NCI-H2029 treated with DMSO at 0.1 percent for 48 hours (cell line): Measurements from ENCODE around the gene PRKAG2.

Experiments used
- DNase-seq: peaks from one replicate; lab custom pipeline; 2025; lab: John Stamatoyannopoulos, UW

Gene PRKAG2

DNA sequence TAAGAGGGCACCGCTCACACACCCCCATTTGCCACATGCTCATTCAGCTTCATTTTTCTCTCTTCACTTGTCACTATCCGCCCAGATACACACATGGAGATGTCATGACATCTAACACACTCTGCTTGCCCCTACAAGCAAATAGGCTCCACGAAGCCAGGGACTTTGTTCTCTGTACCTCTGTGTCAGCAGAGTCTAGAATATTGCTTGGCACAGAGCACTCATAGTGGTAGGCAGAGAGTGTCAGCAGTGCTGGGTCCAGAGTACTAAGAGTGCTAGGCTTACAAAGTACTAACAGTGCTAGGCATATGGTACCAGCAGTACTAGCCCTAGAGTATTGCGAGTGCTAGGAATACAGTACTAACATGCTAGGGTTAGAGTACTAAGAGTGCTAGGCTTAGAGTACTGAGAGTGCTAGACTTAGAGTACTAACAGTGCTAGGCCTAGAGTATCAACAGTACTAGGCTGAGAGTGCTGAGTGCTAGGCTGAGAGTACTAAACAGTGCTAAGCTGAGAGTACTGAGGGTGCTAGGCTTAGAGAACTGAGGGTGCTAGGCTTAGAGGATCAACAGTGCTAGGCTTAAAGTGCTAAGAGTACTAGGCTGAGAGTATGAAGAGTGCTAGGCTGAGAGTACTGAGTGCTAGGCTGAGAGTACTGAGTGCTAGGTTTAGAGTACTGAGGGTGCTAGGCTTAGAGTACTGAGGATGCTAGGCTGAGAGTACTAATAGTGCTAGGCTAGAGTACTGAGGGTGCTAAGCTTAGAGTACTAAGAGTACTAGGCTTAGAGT is 166.1 kb downstream of the PRKAG2 start:
- no peak for DNase-seq

DNA sequence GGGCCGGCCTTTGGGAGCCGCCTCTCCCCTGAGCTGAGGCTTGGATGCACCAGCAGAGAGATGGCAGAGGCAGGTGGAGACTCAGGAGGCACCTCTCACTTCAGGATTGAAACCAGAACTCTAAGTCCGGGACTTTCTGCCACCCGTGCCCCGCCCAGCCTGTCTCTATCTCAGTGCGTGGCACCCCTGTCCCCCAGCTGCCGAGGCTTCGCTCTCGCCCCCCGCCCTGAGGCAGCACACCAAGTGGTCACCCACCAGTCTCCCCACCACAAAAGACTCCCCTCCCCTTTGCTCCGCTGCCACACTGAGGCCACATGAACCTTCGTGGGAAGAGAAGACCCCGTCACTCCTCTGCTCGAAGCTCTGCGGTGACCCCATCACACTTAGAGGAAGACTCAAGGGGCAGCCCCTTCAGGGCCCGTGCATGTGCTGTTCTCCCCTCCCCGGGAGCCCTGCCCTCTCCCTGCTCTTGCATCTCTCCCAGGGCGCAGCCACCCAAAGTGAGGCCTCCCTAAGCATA is 166.7 kb downstream of the PRKAG2 start:
- DNase-seq = no peak

DNA sequence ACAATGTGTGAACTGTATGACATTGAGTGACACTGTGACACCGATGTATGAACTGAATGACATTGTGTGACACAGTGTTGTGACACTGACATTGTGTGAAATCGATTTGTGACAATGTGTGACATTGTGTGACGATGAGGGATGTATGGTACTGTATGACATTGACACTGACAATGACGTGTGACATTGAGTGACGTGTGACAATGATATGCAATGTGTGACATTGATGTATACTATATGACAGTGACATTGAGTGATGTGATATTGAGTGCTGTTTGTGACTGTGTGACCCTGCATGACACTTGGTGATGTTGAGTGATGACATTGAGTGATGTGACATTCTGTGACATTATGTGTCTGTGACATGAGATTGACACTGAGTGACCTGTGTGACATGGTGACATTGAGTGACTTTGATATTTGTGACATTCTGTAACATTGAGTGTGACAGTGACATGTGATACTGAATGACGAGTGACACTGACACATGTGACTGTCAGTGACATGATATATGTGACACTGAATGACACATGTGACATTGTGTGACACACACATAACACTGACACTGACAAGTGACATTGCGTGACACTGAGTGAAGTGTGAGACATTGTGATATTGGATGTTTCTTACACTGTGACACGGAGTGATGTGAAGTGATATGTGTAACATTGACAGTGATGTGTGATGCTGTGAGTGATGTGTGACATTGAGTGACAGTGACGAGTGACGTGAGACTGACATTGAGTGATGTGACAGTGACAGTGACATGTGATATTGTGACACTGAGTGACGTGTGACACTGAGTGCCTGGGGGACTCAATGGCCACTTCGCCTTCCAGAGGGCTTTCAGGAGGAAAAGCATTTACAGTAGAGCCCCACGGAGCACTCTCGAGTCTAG is 167.5 kb downstream of the PRKAG2 start:
- no peak for DNase-seq

DNA sequence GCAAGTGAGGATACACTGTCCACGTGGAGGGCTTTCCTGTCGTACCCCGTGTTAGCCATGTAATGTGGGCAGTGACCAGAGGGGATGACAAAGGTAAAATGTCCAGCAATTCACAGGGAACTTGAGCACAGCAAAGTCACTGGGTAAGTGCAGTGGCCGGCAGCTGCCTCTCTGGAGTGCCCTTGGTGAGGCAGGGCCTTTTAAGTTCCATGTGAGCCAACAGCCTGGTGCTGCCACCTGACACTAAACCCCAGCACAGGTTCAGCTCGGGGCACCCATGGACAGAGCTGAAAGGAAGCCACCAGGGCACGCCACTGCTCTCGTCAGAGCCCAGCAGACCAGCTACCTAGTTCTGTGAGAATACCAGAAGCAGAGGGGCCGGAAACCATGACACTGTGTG is 168.3 kb downstream of the PRKAG2 start:
- no peak for DNase-seq

DNA sequence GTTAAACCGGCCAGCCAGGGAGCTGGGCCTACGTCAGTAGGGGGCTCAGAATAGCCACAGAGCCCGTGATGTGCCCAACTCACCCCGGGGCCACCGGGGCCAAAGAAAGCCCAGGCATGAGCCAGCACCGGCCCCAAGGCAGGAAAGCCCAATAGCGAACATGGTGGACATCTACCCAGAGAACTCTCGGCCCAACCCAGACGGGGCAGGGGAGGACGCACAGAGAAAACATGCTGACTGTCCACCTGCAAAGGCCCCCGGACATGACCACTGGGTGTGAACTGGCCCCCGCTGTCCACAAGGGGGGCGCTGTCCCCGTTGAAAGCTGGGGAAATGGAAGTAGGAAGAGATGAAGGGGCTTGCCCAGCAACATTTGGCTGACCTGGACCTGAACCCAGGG is 169.2 kb downstream of the PRKAG2 start:
- DNase-seq = no peak

DNA sequence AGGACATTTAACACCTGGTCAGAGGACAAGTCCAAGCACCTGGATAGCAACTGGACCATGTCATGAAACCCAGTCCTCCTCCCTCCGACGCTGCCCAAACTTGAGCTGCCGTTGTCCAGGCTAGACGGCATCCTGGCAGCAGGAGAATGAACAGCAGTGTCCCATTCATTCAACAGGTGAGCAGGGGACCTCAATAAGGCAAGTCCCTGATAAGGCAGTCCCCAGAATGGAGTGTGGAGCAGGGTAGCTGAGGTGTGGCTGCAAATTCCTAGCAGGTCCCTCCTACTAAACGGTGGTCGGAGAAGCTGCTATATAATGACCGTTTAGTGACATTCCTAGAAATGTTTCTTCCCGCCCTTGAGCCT is 169.8 kb downstream of the PRKAG2 start:
- DNase-seq = no peak

DNA sequence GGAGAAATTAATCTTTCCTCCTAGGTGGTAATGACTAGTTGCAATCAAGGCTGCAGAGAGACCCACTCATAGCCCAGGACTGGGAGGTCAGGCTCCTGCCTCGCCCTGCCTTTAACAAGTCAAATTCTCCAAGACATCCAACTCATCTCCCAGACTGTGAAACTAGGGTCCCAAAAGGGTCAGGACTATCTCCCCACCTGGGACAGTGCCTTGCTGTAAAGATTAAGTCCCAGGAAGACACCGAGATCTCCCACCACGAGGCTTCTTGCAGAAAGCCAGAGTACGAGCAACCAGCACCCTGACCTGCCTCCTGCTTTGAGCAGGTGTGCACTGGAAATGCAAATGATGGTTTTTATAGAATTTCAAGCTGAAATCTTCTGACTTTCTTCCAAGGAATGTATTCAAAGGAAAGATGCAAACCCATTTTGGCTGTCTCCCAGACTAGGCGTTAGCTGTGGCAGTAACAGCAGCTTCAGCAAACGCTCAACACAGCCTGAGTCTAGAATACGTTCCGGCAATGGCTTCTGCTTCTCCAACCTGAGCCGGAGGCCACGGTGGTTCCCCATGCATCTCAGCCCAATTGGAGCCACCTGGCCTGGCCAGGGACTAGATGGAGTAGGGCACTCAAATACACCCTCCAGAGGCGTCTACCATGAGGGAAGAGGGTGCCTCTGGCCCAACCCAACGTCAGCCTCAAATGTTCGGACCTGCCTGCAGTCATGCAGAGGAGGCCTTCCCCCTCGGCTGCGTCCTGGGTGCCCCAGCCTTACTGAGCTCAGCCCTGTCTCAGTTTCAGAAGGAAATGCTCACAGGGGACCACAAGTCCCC is 170.4 kb downstream of the PRKAG2 start:
- no peak for DNase-seq

DNA sequence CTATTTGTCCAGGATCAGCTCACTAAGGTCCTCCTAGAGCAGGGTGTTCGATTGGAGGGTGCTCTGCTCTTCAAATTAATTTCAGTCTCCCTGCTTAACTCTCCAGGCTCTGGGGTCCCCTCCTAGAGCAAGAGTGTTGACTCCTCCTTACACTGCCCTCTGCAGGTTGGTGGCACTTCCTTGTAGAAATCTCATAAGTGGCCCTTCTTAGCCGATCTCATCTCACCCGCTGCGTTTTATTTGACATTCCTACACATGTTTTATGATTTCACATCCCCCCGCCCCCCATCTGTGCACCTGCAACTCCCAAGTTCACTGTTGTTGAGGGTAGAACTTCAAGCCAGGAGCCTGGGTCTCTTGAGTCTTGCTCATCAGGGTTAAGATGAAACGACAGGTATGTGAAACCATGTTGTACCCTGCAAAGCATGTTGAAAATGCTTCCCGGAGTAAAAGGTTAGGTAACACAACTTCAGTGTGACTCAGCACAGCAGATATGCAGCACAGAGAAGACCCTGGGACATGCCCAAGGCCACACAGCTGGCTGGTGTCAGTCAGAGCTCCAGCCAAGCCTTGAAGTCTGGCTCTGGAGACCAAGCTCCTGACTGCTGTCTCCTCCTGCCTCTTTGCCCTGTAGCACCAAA is 171.2 kb downstream of the PRKAG2 start:
- no peak for DNase-seq

DNA sequence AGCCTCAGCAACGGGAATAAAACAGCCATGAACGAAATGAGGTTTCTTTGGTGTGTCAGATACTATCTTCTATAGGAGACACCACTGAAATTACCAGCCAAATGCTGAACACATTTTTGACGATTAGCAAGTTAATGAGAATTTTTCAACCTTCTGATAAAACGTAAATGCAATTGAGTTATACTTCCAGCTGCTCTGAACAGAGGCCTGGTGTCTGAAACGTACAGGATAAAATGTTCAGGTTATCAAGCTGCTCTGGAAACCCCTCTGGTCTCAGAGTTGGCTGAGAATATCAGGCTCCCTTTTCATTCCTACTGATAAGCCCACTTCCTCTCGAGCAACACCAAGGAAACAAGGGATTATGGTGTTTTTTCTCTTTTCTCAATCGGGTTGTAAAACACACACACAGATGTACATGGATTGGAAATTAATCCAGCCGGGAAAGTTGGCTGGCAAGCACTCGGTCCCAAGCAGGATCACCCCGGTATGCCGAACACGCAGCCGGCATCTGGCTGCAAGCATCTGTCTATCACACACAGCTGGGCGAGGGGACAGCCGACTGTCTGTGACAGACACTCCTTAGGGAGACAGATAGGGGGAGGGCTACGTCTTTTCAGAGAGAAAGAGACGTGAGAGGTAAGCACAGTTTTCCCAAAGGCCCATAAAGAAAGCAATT is 171.8 kb downstream of the PRKAG2 start:
- DNase-seq = no peak

DNA sequence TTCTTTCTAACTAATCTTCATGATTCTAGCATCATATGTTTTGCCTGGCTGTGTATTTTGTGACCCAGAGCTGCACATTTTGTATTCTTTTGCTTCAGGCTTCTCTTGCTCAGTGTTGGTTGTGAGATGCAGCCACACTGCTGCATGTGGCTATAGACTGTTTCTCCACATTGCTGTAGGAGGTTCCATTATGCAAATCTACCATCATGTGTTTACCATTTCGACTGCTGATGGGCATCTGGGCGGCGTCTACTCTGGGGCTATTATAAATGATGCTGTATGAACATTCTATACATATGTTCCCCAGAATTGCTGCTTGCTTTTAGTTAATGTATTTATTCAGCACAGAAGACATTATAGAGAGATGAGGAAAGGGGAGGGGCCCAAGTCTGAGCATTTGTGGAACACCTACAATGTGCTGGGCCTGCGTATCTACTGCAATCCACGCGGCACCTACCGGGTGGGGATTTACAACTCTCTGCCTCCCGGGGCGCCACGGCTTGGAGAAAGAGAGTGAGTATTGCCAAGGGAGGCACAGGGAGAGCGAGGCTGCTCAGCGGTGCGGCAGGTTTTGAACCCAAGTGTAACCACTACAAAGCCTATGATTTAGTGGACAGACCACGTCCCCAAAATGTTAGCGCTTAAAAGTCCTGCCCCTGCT is 172.5 kb downstream of the PRKAG2 start:
- no peak for DNase-seq

DNA sequence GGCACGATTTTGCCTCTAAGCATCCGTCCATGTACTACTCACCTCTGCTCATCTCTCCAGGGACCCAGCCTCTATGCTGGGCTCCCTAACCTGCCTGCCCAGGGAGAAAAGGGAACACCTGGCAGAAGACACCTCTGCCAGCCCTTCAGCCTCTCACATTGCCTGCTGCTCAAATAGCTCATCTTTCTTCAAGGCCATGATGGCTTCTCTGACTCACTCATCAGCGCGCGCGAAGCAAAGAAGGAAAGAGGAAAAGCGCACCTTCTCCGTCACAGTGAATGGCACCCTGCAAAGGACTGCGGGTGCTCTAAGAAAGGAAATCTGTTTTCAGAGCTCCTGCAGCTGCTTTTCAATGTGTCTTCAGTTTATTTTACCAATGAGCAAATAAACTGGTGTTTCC is 174.0 kb downstream of the PRKAG2 start:
- DNase-seq = no peak

DNA sequence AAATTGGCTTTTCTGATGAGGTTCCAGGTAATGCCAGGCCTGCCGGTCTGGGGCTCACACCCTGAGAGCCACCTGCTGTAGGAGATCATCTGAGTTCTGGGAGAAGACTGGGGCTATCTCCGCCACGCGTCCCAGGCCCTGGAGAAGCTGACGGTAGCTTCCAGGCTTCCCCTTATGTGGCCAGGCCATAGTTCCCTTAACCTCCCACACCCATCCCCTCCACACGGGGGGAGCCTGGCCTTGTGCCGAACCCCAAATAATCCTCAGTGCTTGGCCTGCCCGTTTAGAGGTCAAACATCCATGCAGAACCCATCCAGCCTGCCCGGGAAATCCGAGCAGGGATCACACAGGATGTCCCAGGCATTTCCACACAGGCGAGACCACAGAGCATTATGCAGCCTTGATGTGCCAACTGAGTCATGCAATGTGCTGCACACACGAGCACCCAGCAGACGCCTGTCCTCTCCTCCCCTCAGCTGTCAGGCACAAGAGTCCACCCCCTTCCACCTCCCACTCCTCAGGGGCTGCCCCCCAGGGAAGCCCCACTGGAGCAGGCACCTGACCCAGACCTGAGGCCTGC is 176.2 kb downstream of the PRKAG2 start:
- DNase-seq = no peak

DNA sequence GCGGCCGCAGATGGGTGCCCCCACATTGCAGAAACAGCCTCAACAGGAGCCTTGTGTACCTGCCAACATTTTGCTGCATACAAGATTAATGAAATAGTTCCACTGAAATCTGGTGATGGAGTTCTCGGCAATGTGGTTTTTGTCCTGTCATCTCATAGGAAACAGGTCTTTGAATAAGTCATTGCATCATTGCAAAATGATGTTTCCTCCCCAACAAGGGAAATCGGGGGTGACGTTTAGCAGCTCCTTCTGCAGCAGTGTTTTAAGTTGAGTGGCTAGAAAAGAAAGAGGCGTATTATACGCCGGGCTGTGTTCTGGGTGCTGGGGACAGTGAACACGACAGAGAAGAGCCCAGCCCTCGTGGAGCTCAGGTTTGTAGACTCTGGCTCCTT is 177.0 kb downstream of the PRKAG2 start:
- no peak for DNase-seq

DNA sequence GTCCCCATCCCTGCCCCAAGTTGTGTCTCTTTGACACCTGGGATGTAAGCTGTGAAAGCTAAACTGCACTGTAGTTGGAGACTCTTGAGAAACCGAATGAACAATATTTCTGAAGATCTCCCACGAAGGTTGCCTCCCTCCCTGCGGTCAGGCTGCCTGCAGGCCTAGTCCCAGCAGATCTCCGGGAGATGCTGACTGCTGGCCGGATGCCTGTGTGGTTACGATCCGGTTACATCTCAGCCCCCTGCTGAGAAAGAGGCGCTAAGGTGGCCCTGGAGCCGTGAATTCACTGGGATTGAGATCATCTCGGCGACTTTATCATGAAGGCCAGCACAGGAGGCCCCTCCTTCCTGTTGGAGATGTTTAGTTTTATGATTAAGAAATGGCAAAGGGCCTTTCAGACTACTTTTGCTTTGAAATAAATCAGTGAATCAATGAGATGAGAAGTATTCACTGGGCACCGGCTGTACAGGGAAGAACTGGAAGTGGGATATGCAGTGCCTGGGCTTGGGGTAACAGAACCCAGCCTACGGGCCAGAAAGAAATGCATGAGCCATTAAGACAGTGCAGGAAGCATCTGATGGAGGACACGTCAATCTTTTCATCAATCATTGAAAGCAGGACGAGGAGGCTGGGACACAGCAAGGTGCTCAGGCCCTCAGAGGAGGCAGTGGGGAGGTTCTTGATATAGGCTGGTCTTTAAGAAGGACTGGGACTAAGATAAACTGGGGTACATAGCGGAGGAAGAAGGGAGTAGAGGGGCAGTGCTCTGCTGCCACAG is 177.6 kb downstream of the PRKAG2 start:
- no peak for DNase-seq

DNA sequence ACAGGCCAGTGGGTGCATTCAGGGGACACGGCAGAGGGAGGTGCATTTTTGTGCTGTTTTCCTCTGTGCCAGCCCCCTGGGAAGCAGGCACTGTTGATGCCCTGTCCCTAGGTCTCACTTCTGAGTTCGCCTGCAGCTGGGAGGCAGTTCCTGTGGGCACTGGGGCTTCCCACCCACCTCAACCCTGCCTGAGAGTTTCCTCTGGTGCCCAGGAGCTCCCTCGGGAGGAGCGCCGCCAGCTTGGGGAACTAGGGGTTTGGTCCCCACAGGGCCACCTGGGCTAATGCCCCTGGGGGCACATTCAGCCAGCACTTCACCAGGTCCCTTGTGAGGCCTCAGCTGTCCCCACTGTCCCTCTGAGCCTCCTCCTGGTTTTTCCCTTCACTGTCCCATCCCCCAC is 179.0 kb downstream of the PRKAG2 start:
- no peak for DNase-seq

DNA sequence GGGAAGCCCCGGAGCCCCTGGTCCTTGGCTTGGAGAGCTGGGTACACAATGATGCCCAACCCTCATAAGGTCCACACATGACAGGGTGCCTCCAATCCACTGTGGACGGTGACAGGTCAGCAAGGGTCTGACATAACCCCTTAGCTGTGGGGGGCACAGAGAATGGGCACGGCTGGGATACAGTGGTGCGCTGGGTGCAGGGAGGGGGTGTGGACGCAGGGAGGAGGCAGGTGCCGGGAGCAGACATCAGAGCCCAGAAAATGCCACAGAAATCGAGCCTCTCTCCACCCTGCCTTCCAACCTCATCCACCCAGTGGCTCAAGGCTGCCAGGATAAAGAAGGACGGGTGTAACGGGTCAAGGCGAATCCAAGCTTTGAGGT is 179.4 kb downstream of the PRKAG2 start:
- DNase-seq = no peak

DNA sequence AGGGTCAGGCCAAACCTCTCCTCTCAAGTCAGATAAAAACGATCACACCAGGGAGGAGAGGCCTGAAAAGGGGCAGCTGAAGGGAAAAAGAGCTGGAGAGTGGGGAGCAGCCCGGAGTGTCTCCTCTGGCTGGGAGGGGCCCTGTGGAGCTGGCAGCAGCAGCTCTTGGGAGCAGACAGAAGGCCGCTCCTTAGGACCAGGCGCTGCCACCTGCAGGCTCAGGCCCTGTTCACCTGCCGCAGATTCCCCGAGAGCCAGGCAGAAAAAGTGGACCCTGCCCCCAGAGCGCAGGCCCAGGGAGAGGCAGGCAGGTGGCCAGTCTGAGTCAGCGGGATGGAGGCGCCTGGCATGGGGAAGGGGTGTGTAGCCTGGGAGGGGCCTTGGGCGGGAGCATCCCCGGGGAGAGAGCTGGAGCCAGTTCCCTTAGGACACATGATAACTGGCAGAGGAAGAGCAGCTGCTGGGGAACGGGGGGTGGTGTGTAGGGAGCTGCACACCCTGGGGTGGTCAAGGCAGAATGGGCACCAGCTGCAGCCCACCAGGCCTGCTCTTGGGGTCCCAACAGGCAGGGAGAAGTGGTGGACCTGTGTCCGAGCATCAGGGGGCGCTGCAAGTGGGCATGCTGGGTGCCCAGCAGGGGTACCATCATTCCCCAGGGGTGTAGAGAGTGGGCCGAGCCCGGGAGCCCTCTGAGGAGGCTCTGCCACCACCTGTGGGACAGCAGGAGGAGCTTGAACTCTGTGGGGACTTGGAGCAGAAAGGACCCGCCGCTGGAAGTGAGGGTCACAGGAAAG is 180.0 kb downstream of the PRKAG2 start:
- no peak for DNase-seq

DNA sequence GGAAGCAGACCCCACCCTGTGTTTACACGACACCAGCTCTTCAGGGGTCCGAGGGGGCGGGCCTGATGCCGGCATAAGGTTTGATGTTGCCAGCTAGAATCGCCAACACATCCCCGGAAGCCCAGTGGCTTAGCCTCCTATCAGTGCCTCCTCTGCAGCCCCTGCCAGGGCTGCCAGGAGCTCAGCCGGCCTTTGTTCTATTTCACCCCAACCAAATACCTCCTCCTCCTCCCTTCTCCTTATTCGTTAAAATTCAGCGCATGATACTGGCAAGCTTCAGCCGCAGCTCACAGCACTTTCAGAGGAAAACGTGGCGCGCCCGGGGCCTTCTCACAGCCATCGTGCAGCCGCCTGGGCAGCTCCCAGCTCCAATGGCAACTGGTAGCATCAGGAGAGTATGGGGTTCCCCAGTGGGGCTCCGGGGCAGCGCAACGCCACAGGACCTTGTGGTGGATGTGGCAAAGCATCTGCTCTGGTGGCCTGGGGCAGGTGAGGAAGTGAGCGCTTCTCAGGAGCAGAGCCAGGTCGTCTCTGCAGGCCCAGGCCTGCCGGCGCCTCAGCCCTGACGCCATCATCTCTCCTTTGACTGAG is 180.9 kb downstream of the PRKAG2 start:
- no peak for DNase-seq
